Mucosa of descending colon (tissue), 3 donors: ENCODE results near the gene PATE1. TPM values are rescaled to one million over a fixed set of nuclear protein-coding genes. Genes with fewer than 3 reads are reported as not detected.

Experiments used
- ATAC-seq: fragments of 200-7000 bp; cut with Tn5 transposase; one replicate; pipeline ENCODE4 v1.9.1; 2020; ENCODE audit warnings: mild to moderate bottlenecking, moderate library complexity
- DNase-seq, 3 donors: peaks; one replicate each; pipeline ENCODE4 v3.0.0-alpha.2; 2020
- H3K36me3 ChIP-seq: fragments of 200-600 bp; one replicate; pipeline ENCODE4 v1.8.0; 2021; ENCODE audit warnings: low read depth, mild to moderate bottlenecking
- H3K4me1 ChIP-seq: fragments of 200-600 bp; one replicate; pipeline ENCODE4 v1.8.0; 2021; ENCODE audit warnings: low read depth, mild to moderate bottlenecking
- H3K4me3 ChIP-seq: fragments of 200-600 bp; one replicate; pipeline ENCODE4 v1.8.0; 2021; ENCODE audit warnings: mild to moderate bottlenecking
- H3K9me3 ChIP-seq: fragments of 200-600 bp; one replicate; pipeline ENCODE4 v1.8.0; 2021; ENCODE audit warnings: mild to moderate bottlenecking
- intact Hi-C, 2 donors: fragments of 100-400 bp; cut with DNase I in 1 of 2; cut with micrococcal nuclease in 1 of 2; formaldehyde crosslinking; loops; one replicate each; pipeline versions ENCODE4 v1.11.0 to v1.11.1; 2022; cut with DNase I, micrococcal nuclease
- total RNA-seq, 3 donors: library from RNA; stranded (reverse); fragmentation: NEBNext Ultra II Directional in 2 of 3; extraction: Animal tissue kit (Norgen Biotek cat#: 25700) in 2 of 3; gene quantifications; one replicate each; pipeline versions ENCODE4 v1.2.1 to v1.2.4, GENCODE V29; 2021 to 2023
- TF ChIP-seq, protein P1 (sequence below): fragments of 200-600 bp; IDR thresholded peaks from one replicate; pipeline ENCODE4 v1.8.0; 2022; ENCODE audit warnings: antibody characterized with exemption, mild to moderate bottlenecking
- donor health status: DM: no; HTN: no; CAD: no; lungs with moderate emphysema.
- donor health status: DM: no; HTN: no; CAD: no.
- donor health status: DM: no; HTN: yes; CAD: no.

Gene PATE1
- total RNA-seq, 3 donors from 2014 or later: not detected

DNA sequence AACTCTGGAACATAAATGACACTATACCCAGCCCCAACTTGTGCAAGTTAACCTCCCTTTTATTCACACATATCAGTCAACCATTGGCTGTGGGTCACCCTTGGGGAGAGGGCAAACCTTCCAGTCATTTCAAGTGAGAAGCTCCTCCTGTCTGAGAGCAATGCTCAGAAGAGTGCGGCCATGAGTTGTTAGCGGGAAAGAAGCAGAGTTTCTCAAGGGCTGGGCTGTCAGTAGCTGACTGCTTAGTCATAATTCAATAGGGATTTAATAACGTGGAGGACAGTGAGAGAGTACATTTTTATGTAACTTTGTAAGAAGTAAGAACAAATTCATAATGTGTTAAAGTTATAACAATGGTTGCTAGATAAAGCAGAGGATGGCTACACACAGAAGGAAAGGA, 27.4 kb downstream of the PATE1 start:
- ATAC-seq (no peak), DNase-seq (no peak)
- Histone ChIP-seq H3K4me1 (no peaks in the 10 kb centered on the region), H3K36me3 (no peaks in the 10 kb centered on the region), H3K4me3 (no peak overlapping the region), H3K9me3 (no peaks in the 10 kb centered on the region)
- intact Hi-C loops: no loop called here
- TF ChIP-seq, protein P1, sequence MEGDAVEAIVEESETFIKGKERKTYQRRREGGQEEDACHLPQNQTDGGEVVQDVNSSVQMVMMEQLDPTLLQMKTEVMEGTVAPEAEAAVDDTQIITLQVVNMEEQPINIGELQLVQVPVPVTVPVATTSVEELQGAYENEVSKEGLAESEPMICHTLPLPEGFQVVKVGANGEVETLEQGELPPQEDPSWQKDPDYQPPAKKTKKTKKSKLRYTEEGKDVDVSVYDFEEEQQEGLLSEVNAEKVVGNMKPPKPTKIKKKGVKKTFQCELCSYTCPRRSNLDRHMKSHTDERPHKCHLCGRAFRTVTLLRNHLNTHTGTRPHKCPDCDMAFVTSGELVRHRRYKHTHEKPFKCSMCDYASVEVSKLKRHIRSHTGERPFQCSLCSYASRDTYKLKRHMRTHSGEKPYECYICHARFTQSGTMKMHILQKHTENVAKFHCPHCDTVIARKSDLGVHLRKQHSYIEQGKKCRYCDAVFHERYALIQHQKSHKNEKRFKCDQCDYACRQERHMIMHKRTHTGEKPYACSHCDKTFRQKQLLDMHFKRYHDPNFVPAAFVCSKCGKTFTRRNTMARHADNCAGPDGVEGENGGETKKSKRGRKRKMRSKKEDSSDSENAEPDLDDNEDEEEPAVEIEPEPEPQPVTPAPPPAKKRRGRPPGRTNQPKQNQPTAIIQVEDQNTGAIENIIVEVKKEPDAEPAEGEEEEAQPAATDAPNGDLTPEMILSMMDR: no peak

DNA sequence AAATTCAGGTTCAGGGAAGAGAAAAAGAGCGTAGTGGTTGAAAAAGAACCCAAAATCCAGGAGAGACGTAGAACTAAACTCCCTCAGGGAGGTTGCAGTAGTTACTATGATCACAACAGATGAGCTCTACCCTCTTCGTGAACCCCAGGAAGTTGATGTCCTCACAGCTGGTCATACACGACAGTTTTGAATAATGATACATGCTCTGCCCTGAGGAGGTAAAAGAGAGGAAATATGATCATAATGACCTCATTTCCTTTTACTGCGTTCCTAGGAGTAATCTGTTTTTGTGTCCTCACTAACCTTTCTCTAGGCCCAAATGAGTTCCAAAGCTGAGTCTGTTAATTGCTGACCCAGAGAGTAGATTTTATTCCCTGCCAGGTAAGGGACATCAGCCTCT, 31.2 kb downstream of the PATE1 start:
- intact Hi-C loops: no loop called here
- ATAC-seq: no peak
- TF ChIP-seq, protein P1: no peak
- Histone ChIP-seq H3K4me3 (no peak overlapping the region), H3K9me3 (no peaks in the 10 kb centered on the region), H3K36me3 (no peaks in the 10 kb centered on the region), H3K4me1 (no peaks in the 10 kb centered on the region)
- DNase-seq: no peak

DNA sequence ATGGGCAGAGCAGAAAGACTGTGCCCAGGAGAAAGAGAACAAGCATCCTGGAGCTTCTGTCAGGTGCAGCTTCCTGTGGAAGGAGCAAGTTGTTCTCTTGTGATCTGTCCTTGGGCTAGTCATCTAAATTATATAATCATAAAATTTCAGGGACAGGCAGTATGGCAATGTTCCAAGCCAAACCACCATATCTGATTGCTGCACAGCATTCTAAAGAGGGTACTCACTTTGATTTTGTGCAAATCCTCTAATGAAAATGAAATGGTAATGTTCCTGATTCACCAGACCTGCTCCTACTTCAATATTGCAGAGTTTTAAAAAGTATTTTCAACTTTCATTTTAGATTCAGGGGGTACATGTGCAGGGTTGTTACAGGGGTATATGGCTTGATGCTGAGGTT, 32.6 kb downstream of the PATE1 start, which contains the start of gene PATE2:
Gene PATE2, minus strand, starts transcription at position 101 of the 400 bp plus-strand sequence. Its CDS starts 55 bp downstream, at position 46.
- no peaks in the 10 kb centered on the region for H3K36me3 ChIP-seq
- DNase-seq (no peak), ATAC-seq (no peak)
- intact Hi-C loops: no loop called here
- H3K9me3 ChIP-seq: no peaks in the 10 kb centered on the region
- TF ChIP-seq, protein P1: no peak
- H3K4me1 ChIP-seq: no peaks in the 10 kb centered on the region
- no peak within 1 kb of the TSS for H3K4me3 ChIP-seq

DNA sequence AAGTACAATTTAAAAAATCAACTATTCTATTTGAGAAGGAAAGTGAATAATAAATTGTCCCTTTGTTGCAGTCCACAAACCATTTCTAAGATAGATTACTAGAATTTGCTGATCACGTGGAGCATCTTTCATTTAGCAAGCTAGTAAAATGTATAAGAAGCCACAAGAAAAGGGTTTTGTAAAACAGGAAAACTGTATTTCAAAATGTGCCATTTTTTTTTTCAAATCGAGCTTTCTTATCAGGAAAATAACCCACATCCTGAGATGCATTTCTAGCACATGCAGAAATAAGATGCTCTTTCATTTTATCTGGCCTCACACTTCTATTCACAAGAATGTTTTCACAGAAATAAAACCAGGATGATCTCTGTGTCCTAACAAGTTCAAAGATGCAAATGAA, 38.6 kb downstream of the PATE1 start:
- ATAC-seq: no peak
- TF ChIP-seq, protein P1: no peak
- no peaks in the 10 kb centered on the region for H3K36me3 ChIP-seq
- no peak for DNase-seq
- no peaks in the 10 kb centered on the region for H3K4me1 ChIP-seq
- intact Hi-C loops: no loop called here
- H3K9me3 ChIP-seq: no peaks in the 10 kb centered on the region
- H3K4me3 ChIP-seq: no peak overlapping the region

DNA sequence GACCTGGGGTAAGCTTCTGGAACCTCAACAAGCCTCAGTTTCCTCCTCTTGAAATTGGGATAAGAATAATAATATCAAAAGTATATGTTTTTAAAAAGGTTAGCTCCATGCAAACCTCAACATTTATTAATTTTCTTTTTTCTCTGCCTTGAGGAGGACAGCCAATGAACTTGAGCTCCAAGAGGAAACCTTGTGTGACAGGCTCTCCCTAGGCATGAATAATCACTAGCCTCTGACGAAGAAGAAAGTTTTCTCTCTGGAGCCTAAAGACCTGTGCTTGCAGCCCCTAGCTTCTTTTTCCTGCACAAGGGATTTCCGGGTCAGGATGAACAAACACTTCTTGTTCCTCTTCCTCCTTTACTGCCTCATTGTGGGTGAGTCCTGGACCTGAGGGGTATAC, 41.7 kb downstream of the PATE1 start, which contains the start of gene PATE3:
Gene PATE3, plus strand, starts transcription at position 301 of the 400 bp plus-strand sequence. Its CDS starts 25 bp downstream, at position 326.
- ATAC-seq: no peak

More for the DNA sequence above, 41.7 kb downstream of the PATE1 start, which contains the start of gene PATE3:
- no peaks in the 10 kb centered on the region for H3K9me3 ChIP-seq
- H3K36me3 ChIP-seq: no peaks in the 10 kb centered on the region
- intact Hi-C loops: no loop called here
- TF ChIP-seq, protein P1: no peak
- no peaks in the 10 kb centered on the region for H3K4me1 ChIP-seq
- H3K4me3 ChIP-seq: no peak within 1 kb of the TSS
- no peak for DNase-seq
